Right lobe of liver (tissue), 6 donors: ENCODE results near the gene CATSPERE. TPM values are rescaled to one million over a fixed set of nuclear protein-coding genes. Genes with fewer than 3 reads are reported as not detected.

Source experiments
- ATAC-seq, 4 donors: fragments of 200-7000 bp; cut with Tn5 transposase; one replicate each; pipeline ENCODE4 v1.9.1; 2020; ENCODE audit warnings: mild to moderate bottlenecking in 4 of 4, moderate library complexity in 4 of 4
- DNase-seq, 3 donors: peaks; one replicate each; pipeline ENCODE4 v3.0.0-alpha.2; 2020
- H3K27ac ChIP-seq, 3 donors: fragments of 200-600 bp; one replicate each; pipeline ENCODE4 v1.8.0; 2022
- H3K27me3 ChIP-seq, 2 donors: fragments of 200-600 bp; one replicate each; pipeline ENCODE4 v1.8.0; 2022
- H3K36me3 ChIP-seq, 4 donors: fragments of 200-600 bp; sonication (generic) in 1 of 4; one replicate each; pipeline versions ENCODE4 v1.5.1 to v1.8.0; 2017 to 2022; ENCODE audit warnings: control low read depth in 1 of 4
- H3K4me1 ChIP-seq, 4 donors: fragments of 200-600 bp; sonication (generic) in 1 of 4; one replicate each; pipeline versions ENCODE4 v1.5.1 to v1.8.0; 2017 to 2022; ENCODE audit warnings: control low read depth in 1 of 4
- H3K4me3 ChIP-seq, 3 donors: fragments of 200-600 bp; one replicate each; pipeline ENCODE4 v1.8.0; 2022
- H3K9me3 ChIP-seq, 4 donors: fragments of 200-600 bp; sonication (generic) in 1 of 4; one replicate each; pipeline versions ENCODE4 v1.5.1 to v1.8.0; 2017 to 2022; ENCODE audit warnings: control low read depth in 1 of 4
- POLR2A ChIP-seq: fragments of 450-650 bp; IDR thresholded peaks from one replicate; pipeline ENCODE4 v1.6.1; 2017; ENCODE audit warnings: antibody characterized with exemption, mild to moderate bottlenecking
- WGBS: methylation state at CpG from one replicate; pipeline ENCODE4 v1.1.6; 2018; ENCODE audit warnings: low coverage, low lambda C conversion rate; ENCODE audit not compliant: insufficient coverage; ENCODE audit errors: missing lambda C conversion rate; 5-methylcytosine and 5-hydroxymethylcytosine counted together
- intact Hi-C, 2 donors: fragments of 100-400 bp; cut with DNase I; formaldehyde crosslinking; loops; one replicate each; pipeline versions ENCODE4 v1.11.2 to v1.14.1; 2022
- total RNA-seq, 6 experiments: library from RNA; depleted of rRNA in 2 of 6; stranded (reverse); fragments of >200 nt in 2 of 6; fragmentation: NEBNext Ultra II Directional in 3 of 6; extraction: Animal tissue kit (Norgen Biotek cat#: 25700) in 3 of 6; gene quantifications; one replicate each; pipeline versions ENCODE4 v1.1.0 to v1.2.4, GENCODE V29; 2016 to 2023
- TF ChIP-seq, protein P1 (sequence below), 4 donors: fragments of 200-600 bp in 3 of 4; fragments of 450-650 bp in 1 of 4; IDR thresholded peaks; one replicate each; pipeline versions ENCODE4 v1.5.1 to v1.8.0; 2016 to 2022; ENCODE audit warnings: antibody characterized with exemption in 4 of 4, mild to moderate bottlenecking in 2 of 4
- donor health status: DM: no; HTN: yes; CAD: no.
- donor health status: DM: no; HTN: no; CAD: no.
- donor health status: DM: no; HTN: no; CAD: no.
- donor health status: DM: no; HTN: yes; CAD: no.
- donor health status: DM: no; HTN: yes; CAD: no.

The CATSPERE gene
- total RNA-seq, 6 experiments from 2014 or later: 0.31 to 1.3 (median 0.70) TPM

DNA sequence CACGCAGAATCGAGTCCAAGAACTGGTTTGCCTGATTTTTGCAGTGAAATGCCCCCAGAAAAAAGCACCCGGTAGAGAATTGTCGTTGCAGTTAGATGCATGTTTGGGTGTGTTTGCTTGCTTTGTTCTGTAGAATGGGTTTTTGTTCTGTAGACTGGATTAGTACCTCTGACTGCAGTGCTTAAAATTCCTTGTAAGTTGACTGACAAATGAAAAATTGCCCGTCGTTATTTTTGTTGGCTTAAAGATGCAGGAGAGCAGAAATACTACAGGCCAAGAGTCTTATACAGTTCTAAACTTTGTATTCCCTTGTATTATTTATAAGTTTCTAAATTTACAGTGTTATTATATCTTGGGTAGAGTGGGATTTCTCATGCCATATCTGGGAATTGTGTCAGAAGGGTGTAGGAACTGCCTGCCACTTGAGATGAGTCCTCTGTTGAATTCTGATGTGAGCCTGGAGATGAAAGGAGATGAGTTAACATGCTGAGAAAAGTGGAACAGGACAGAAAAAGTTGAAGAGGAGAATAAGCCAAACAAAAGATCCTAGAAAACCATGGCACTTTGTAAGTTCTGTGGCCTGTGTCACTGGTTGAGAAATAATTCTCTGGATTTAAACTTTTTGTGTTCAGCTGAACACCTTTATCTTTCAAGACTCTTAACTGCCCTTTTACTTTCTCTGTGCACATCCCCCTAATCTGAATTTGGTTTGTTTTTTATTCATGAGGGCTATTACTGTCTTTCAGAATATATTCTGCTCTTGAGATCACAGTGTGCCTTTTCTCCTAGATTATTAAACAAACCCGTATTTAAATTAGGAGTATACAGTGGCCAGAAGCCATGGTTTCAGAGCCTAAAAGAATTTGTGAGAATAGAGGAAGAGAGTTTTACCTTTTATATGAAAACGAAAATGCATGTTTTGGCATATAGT lies 193.3 kb downstream of the CATSPERE start:
- Histone ChIP-seq H3K9me3 (no peaks in the 10 kb centered on the region), H3K27ac (peak overlapping the region; percentile 84 to 95 (median 94)), H3K4me1 (peaks cover 0 to 15% (median 6%) of the 10 kb centered on the region in 4 donors), H3K36me3 (no peaks in the 10 kb centered on the region), H3K27me3 (no peaks in the 10 kb centered on the region), H3K4me3 (peak overlapping the region; percentile 85 to 96 (median 86))
- intact Hi-C loops: no loop called here
- DNase-seq: no peak
- WGBS: 8% methylated on average over 8 of the region's 8 CpGs
- TF ChIP-seq, protein P1, sequence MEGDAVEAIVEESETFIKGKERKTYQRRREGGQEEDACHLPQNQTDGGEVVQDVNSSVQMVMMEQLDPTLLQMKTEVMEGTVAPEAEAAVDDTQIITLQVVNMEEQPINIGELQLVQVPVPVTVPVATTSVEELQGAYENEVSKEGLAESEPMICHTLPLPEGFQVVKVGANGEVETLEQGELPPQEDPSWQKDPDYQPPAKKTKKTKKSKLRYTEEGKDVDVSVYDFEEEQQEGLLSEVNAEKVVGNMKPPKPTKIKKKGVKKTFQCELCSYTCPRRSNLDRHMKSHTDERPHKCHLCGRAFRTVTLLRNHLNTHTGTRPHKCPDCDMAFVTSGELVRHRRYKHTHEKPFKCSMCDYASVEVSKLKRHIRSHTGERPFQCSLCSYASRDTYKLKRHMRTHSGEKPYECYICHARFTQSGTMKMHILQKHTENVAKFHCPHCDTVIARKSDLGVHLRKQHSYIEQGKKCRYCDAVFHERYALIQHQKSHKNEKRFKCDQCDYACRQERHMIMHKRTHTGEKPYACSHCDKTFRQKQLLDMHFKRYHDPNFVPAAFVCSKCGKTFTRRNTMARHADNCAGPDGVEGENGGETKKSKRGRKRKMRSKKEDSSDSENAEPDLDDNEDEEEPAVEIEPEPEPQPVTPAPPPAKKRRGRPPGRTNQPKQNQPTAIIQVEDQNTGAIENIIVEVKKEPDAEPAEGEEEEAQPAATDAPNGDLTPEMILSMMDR (IDR thresholded peaks at IDR 0.05): no peak
- no peak for TF ChIP-seq POLR2A
- ATAC-seq: no peak

DNA sequence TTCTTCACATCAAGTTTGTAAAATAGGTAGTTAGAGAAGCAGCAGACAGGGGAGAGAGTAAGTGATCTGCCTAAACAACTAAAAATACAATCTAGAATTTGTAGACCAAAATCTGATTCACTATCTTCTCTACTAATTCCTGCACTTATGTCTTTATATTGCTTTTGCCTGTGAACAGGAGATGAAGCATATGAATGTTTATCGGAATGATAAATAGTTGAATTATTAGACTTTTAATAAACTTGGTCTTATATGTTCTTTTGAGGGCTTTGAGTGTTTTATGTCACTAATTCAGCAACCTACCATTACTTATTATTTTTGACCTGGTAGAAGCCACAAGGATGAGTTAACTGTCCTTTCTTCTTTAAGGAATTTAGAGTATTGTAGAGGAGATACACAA lies 194.1 kb downstream of the CATSPERE start:
- peaks cover 0 to 22% (median 10%) of the 10 kb centered on the region in 4 donors for H3K4me1 ChIP-seq
- no peak overlapping the region for H3K4me3 ChIP-seq
- DNase-seq: no peak
- H3K27me3 ChIP-seq: no peaks in the 10 kb centered on the region
- no peak overlapping the region for H3K27ac ChIP-seq
- no peaks in the 10 kb centered on the region for H3K9me3 ChIP-seq
- no peaks in the 10 kb centered on the region for H3K36me3 ChIP-seq
- intact Hi-C loops: no loop called here
- TF ChIP-seq, protein P1 (IDR thresholded peaks at IDR 0.05): no peak
- no peak for TF ChIP-seq POLR2A
- ATAC-seq: no peak
- WGBS: 100% methylated on average over 1 of the region's 1 CpG

DNA sequence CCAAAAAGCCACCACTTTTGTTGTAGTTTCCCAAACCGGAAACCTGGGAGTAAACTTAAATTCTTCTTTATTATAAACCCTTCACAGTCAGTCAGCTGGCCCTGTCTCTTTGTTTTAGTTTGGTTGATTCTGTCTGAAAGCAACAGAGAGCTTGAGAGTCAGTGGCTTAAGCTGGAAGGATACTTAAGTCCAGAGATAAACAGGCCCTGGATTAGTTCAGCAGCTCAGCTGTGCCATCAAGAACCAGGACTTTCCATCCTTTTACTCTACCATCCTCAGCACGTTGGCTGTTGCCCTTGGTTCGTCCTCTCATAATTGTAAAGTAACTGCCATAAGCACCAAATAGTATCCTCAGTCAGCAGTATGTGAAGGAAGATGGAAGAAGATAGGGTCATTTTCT lies 196.3 kb downstream of the CATSPERE start:
- no peaks in the 10 kb centered on the region for H3K27me3 ChIP-seq
- no peak for TF ChIP-seq POLR2A
- TF ChIP-seq, protein P1 (IDR thresholded peaks at IDR 0.05): no peak
- WGBS: 77% methylated on average over 3 of the region's 3 CpGs
- DNase-seq (no peak), ATAC-seq (no peak)
- no peak overlapping the region for H3K27ac ChIP-seq
- peaks cover 0 to 22% (median 10%) of the 10 kb centered on the region in 4 donors for H3K4me1 ChIP-seq
- intact Hi-C loops: no loop called here
- H3K4me3 ChIP-seq: no peak overlapping the region
- no peaks in the 10 kb centered on the region for H3K9me3 ChIP-seq
- H3K36me3 ChIP-seq: no peaks in the 10 kb centered on the region

DNA sequence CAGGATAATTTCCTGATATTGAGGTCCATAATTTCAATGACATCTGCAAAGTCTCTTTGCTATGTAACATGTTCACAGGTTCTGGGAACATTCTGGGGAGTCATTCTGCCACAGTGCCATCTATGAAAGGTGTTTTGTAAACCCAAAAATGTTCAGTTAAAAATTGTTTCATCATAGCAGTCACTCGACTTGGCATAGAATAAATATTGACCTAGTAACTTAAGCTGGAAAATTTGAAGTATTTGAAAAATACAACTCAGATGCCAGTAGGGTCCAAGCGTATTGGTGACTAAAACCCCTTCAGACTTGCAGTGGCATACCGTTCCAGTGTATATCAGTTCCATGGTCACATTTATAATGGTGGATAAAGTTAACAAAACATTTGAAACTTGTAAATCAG lies 198.6 kb downstream of the CATSPERE start:
- intact Hi-C loops: no loop called here
- WGBS: 30% methylated on average over 3 of the region's 3 CpGs
- no peak for DNase-seq
- ATAC-seq: peak; percentile 48 to 69 (median 63)
- H3K36me3 ChIP-seq: no peaks in the 10 kb centered on the region
- no peaks in the 10 kb centered on the region for H3K9me3 ChIP-seq
- no peaks in the 10 kb centered on the region for H3K27me3 ChIP-seq
- H3K4me3 ChIP-seq: no peak overlapping the region
- peak overlapping the region in 1 of 3 donors; percentile 18 for H3K27ac ChIP-seq
- H3K4me1 ChIP-seq: peaks cover 0 to 16% (median 7%) of the 10 kb centered on the region in 4 donors
- TF ChIP-seq, protein P1 (IDR thresholded peaks at IDR 0.05): no peak
- no peak for TF ChIP-seq POLR2A
